Hematopoietic multipotent progenitor cell treated with erythropoietin and hydrocortisone succinate and interleukin-3 and kit ligand, for 8 days (in vitro differentiated cells): ENCODE data around the gene PIK3C2G.
"Not testable (repeated sequence)": the region's sequence is repeated elsewhere in the genome, so short reads cannot be mapped to it uniquely, and the experiment has no call there.

ENCODE experiments used
- DNase-seq: peaks from one replicate; pipeline ENCODE4 v3.0.0-alpha.2; 2015

Gene PIK3C2G

GRCh38 chr12:18651525-18651924, 390.2 kb downstream of the PIK3C2G start:
- no peak for DNase-seq

GRCh38 chr12:18652596-18652995, 391.3 kb downstream of the PIK3C2G start:
- no peak for DNase-seq

GRCh38 chr12:18653465-18653864, 392.1 kb downstream of the PIK3C2G start:
- DNase-seq: no peak

- no peak for DNase-seq
These were observed 394.0 kb downstream of the PIK3C2G start for GRCh38 chr12:18655351-18655750.

GRCh38 chr12:18658179-18658578, 396.9 kb downstream of the PIK3C2G start:
- DNase-seq: no peak

GRCh38 chr12:18658829-18659228, 397.5 kb downstream of the PIK3C2G start:
- no peak for DNase-seq

GRCh38 chr12:18676141-18676540, 414.8 kb downstream of the PIK3C2G start:
- no peak for DNase-seq

- DNase-seq: no peak
These were observed 415.8 kb downstream of the PIK3C2G start for GRCh38 chr12:18676996-18677588.

- DNase-seq: peak; percentile 9
These were observed 420.5 kb downstream of the PIK3C2G start for GRCh38 chr12:18681818-18682217.

- DNase-seq: no peak
These were observed 422.2 kb downstream of the PIK3C2G start for GRCh38 chr12:18683327-18684013.

- DNase-seq: no peak
These were observed 423.1 kb downstream of the PIK3C2G start for GRCh38 chr12:18684430-18684829.

GRCh38 chr12:18689771-18690170, 428.5 kb downstream of the PIK3C2G start:
- no peak for DNase-seq

- DNase-seq: no peak
These were observed 429.3 kb downstream of the PIK3C2G start for GRCh38 chr12:18690653-18691052.

GRCh38 chr12:18693986-18694385, 432.7 kb downstream of the PIK3C2G start:
- DNase-seq: not testable (repeated sequence)

- no peak for DNase-seq
These were observed 435.8 kb downstream of the PIK3C2G start for GRCh38 chr12:18696971-18697602.
